GM03348 (cell line): ENCODE results near the gene LRRC32.
"Not testable (repeated sequence)": the region's sequence is repeated elsewhere in the genome, so short reads cannot be mapped to it uniquely, and the experiment has no call there.

Source experiments
- DNase-seq: peaks from one replicate; pipeline ENCODE4 v3.0.0; 2012; ENCODE audit warnings: low spot score

The LRRC32 gene

DNA sequence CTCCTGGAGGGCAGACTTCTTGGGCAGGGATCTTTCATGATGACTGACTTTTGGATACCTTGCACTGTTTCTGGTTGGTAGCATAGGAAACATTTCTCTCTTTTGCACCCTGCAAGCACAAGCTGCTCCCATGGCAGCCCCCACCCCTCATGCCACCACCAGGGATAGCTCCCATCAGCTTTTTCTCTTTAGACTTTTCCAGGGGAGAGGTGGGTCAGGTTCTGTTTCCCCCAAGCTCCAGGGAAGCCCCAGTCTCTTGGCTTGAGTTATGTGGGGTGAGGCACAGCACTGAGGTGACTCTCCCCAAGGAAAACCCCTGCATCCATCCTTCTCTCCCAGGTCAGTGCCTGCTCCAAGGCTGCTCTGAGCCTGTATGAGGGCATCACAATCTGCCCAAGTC lies 22.5 kb downstream of the LRRC32 start:
- DNase-seq = no peak

DNA sequence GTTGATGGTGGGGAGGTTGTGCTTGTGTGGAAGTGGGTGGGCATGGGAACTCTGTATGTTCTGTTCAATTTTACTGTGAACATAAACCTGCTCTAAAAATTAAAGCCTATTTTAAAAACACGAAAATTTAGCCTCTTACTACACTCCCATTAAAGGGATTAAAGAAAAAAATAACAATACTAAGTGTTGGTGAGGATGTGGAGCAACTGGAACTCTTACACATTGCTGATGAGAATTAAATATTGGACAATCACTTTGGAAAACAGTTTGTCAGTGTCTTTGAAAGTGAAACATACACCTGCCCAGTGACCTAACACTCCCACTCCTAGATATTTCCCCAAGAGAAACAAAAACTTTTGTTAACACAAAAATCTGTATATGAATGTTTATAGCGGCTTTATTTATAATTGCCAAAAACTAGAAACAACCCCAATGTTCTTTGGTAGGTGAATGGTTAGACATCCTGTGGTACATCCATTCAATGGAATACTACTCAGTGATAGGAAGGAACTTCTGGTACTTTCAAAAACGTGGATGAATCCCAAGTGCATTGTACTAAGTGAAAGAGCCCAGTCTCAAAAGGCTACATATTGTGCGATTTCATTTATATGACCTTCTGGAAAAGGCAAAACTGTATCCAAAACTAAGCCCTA lies 23.5 kb downstream of the LRRC32 start:
- DNase-seq = no peak

- no peak for DNase-seq
These were observed 26.0 kb downstream of the LRRC32 start for GRCh38 chr11:76644591-76644990.

GRCh38 chr11:76643711-76644110 lies 26.8 kb downstream of the LRRC32 start:
- not testable (repeated sequence) for DNase-seq

DNA sequence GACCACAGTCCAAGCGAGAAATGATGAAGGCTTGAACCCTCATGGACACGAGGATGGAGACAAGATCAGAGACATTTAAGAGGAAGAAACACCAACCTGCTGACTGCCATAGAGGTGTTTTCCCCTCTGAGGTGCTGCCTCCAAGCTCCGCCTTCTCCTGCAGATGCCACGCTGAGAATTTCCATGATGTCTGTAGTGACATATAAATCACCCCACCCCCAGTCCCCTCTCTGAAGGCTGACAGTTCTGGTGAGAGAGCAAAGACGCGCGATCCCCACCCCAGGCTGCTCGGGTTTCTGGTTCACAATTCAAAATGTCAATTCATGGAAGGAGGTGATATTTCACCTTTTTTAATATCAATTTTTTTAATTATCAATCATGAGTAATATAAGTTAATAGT lies 28.2 kb downstream of the LRRC32 start:
- no peak for DNase-seq

DNA sequence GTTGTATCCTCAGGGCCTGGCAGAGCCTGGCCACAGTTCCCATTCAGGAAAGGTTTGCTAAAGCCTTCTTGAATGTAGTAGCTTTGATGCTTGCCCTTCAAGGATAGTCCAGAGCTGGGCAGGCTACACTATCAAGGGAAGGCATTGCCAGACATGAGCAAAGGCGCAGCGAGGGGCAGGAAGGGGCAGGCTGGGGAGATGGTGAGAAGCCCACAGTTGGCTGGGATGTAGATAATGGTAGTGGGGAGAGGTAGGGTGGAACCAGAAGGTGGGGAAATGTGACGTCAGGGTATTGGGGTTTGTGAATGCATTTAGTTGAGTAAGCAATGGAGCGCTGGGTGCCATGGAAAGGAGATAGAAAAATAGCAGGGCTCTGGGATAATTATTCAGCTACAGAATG lies 28.6 kb downstream of the LRRC32 start:
- no peak for DNase-seq

GRCh38 chr11:76640501-76640900 lies 30.0 kb downstream of the LRRC32 start:
- no peak for DNase-seq

- no peak for DNase-seq
These were observed 30.9 kb downstream of the LRRC32 start for GRCh38 chr11:76639621-76640020.

DNA sequence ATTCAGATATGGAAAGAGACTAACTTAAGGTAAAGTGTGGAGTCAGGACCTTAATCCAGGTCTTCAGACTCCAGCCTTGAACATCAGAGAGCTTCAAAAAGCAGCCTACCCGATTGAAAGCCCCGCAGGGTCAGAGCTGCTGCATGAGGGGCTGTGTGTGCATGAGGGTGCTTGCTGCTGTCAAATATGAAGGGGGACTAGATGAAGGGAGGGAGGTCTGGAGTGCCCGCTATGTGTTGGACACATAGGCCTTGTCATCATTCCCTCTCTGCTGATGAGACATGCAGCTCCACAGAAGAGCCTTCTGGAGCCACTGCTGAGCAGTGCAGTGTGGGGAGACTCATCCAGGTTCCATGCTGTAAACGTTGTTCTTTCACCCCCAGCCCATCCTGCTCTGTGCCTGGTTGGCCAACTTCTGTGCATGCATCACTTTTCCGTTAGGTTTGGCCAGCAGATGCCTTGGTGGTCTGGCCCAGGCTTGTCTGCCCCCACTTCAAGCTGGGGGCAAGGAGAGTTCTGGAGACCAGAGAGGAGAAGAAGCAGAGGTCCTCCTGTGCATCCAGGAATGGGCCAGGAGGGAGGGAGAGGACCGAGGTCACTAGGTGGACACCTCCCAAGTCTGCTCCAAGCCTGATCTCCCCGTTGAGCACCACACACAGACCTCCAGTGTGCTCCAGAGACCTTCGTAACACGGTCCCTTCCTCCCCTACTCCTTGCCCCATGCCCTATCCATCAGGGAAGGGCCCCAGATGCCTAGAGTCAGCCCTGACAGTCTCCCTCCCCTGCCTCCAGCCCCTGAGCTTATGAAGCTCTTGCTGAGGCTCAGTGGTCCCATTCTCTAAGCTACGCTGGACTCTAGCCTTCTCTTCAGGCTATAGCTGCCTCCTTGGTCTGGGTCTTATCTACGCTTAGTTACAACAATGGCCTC lies 32.0 kb downstream of the LRRC32 start:
- DNase-seq = no peak

- DNase-seq = no peak
These were observed 32.9 kb downstream of the LRRC32 start for GRCh38 chr11:76637491-76638269.

- DNase-seq = no peak
These were observed 33.6 kb downstream of the LRRC32 start for GRCh38 chr11:76636826-76637460.

DNA sequence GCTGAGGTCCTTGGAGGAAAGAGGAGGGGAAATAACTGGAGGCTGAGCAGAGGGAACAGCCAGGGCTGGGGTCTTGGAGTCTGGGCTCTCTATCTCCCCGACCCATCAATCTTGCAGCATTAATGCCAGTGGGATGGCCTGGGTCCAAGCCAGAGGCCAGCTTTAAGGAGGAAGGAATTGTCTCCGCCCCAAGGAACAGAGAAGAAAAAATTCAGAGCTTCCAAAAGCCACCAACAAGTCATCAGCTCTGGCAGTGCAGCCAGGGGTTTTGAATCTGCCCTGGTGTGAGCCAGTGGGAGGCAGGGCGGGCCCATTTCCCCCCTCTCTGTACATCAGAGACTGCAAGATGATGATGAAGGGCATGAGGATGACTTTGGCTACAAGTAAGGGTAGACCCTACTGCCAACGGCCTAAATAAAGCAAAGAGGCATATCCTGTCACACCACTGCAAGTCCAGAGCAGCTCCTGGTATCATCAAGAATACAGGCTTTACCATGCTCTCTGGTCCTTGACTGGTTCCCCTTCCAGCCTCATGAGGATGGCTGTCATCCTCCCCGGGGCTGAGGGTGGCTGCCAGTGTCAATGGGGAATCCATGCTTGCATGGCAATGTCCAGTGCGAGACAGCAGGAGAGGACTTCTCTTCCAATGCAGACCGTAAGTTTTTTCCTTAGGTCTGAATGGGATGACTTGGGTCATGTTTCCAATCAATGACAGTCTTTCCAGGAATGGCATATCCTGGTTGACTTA lies 34.4 kb downstream of the LRRC32 start:
- no peak for DNase-seq

DNA sequence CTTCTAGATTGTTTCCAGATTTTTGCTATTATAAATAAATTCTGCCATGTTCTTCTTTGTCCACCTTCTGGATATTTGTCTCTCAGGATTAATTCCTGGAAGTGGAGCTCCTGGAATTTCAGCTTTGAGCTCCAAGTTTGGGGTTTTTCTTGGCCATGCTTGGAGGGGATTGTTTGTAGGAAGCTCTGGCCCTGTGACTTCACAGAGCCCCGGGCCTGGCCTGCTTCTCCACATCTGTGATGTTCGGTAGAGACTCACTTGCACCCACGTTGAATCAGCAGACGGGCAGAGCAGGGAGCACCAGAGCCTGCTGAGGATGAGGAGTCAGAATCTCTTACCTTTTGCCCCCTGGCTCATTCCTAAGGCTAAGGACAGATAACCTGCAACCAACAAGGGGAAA lies 35.7 kb downstream of the LRRC32 start:
- no peak for DNase-seq

- DNase-seq = no peak
These were observed 38.1 kb downstream of the LRRC32 start for GRCh38 chr11:76632492-76632891.

- no peak for DNase-seq
These were observed 38.8 kb downstream of the LRRC32 start for GRCh38 chr11:76631566-76632308.

- DNase-seq = no peak
These were observed 39.8 kb downstream of the LRRC32 start for GRCh38 chr11:76630600-76631281.

- DNase-seq = peak; percentile 33
These were observed 40.5 kb downstream of the LRRC32 start for GRCh38 chr11:76629853-76630599.

GRCh38 chr11:76629116-76629852 lies 41.3 kb downstream of the LRRC32 start:
- no peak for DNase-seq
